ENCODE data around the gene HLA-DPB1.

The HLA-DPB1 gene

GRCh38 chr6:33070909-33071308 is 4.9 kb upstream of the HLA-DPB1 start:
- in situ Hi-C loops (cut with HindIII; ENCODE audit: low sequenced_read_pairs) = no loop called here

GRCh38 chr6:33071569-33071968 is 4.2 kb upstream of the HLA-DPB1 start:
- in situ Hi-C loops (cut with HindIII; ENCODE audit: low sequenced_read_pairs) = no loop called here

- in situ Hi-C loops (cut with HindIII; ENCODE audit: low sequenced_read_pairs) = no loop called here
Observed at GRCh38 chr6:33072508-33073100, 3.2 kb upstream of the HLA-DPB1 start.

- in situ Hi-C loops (cut with HindIII; ENCODE audit: low sequenced_read_pairs) = no loop called here
Observed at GRCh38 chr6:33073431-33073871, 2.3 kb upstream of the HLA-DPB1 start, which contains the start of gene HLA-DPA1. Gene HLA-DPA1 (minus strand): TSS chr6:33073649.

GRCh38 chr6:33075208-33075567 is 602 bp upstream of the HLA-DPB1 start:
- in situ Hi-C loops (cut with HindIII; ENCODE audit: low sequenced_read_pairs) = no loop called here

GRCh38 chr6:33076406-33076934 is 680 bp downstream of the HLA-DPB1 start:
- in situ Hi-C loops (cut with HindIII; ENCODE audit: low sequenced_read_pairs) = no loop called here

GRCh38 chr6:33077908-33078307 is 2.1 kb downstream of the HLA-DPB1 start:
- in situ Hi-C loops (cut with HindIII; ENCODE audit: low sequenced_read_pairs) = no loop called here

GRCh38 chr6:33078442-33078841 is 2.7 kb downstream of the HLA-DPB1 start:
- in situ Hi-C loops (cut with HindIII; ENCODE audit: low sequenced_read_pairs) = no loop called here

GRCh38 chr6:33078919-33079521 is 3.2 kb downstream of the HLA-DPB1 start:
- in situ Hi-C loops (cut with HindIII; ENCODE audit: low sequenced_read_pairs) = no loop called here

GRCh38 chr6:33079580-33079979 is 3.8 kb downstream of the HLA-DPB1 start:
- in situ Hi-C loops (cut with HindIII; ENCODE audit: low sequenced_read_pairs) = no loop called here

- in situ Hi-C loops (cut with HindIII; ENCODE audit: low sequenced_read_pairs) = no loop called here
Observed at GRCh38 chr6:33080127-33081089, 4.6 kb downstream of the HLA-DPB1 start.

GRCh38 chr6:33081098-33081824 is 5.5 kb downstream of the HLA-DPB1 start:
- in situ Hi-C loops (cut with HindIII; ENCODE audit: low sequenced_read_pairs) = no loop called here

- in situ Hi-C loops (cut with HindIII; ENCODE audit: low sequenced_read_pairs) = no loop called here
Observed at GRCh38 chr6:33082702-33083101, 6.9 kb downstream of the HLA-DPB1 start.

GRCh38 chr6:33085627-33086026 is 9.8 kb downstream of the HLA-DPB1 start:
- in situ Hi-C loops (cut with HindIII; ENCODE audit: low sequenced_read_pairs) = loop anchor here (5.0 kb wide), 1 partner anchor 83 kb away; no protein-coding TSS in a partner anchor

GRCh38 chr6:33088258-33088930 is 12.6 kb downstream of the HLA-DPB1 start:
- in situ Hi-C loops (cut with HindIII; ENCODE audit: low sequenced_read_pairs) = loop anchor here (5.0 kb wide), 1 partner anchor 86 kb away; no protein-coding TSS in a partner anchor

- in situ Hi-C loops (cut with HindIII; ENCODE audit: low sequenced_read_pairs) = loop anchor here (5.0 kb wide), 1 partner anchor 87 kb away; no protein-coding TSS in a partner anchor
Observed at GRCh38 chr6:33088931-33089620, 13.3 kb downstream of the HLA-DPB1 start.

- in situ Hi-C loops (cut with HindIII; ENCODE audit: low sequenced_read_pairs) = no loop called here
Observed at GRCh38 chr6:33091957-33092356, 16.2 kb downstream of the HLA-DPB1 start.

- in situ Hi-C loops (cut with HindIII; ENCODE audit: low sequenced_read_pairs) = no loop called here
Observed at GRCh38 chr6:33092385-33092784, 16.6 kb downstream of the HLA-DPB1 start.

- in situ Hi-C loops (cut with HindIII; ENCODE audit: low sequenced_read_pairs) = no loop called here
Observed at GRCh38 chr6:33093855-33094254, 18.1 kb downstream of the HLA-DPB1 start.
